Body of pancreas (tissue), 4 donors: Measurements from ENCODE around the gene IL12B.

Experiments used
- CTCF ChIP-seq, 7 experiments: fragments of 450-650 bp in 4 of 7; fragments of 200-600 bp in 3 of 7; sonication (generic) in 3 of 7; IDR thresholded peaks; one replicate each; pipeline ENCODE4 v1.5.1; 2016 to 2019; ENCODE audit warnings: antibody characterized with exemption in 7 of 7
- POLR2A ChIP-seq, 3 donors: fragments of 450-650 bp; IDR thresholded peaks; one replicate each; pipeline ENCODE4 v1.6.1; 2016; ENCODE audit warnings: antibody characterized with exemption in 3 of 3, mild to moderate bottlenecking in 2 of 3

GRCh38 chr5:159313197-159313596, 17.1 kb downstream of the IL12B start:
- TF ChIP-seq POLR2A (IDR thresholded peaks at IDR 0.05) (no peak), CTCF (IDR thresholded peaks at IDR 0.05) (no peak)
